Measurements from ENCODE around the gene TMEM63A. TPM values are rescaled to one million over a fixed set of nuclear protein-coding genes. Genes with fewer than 3 reads are reported as not detected.

The TMEM63A gene
- total and polyA plus RNA-seq, 10 of the 15 experiments (the other 5 are each of a cell fraction or from before 2014, with no cell fraction given): 1.3 to 33.5 (median 15.2) TPM

GRCh38 chr1:225851805-225852204 is 30.4 kb downstream of the TMEM63A start (continued):
- peak; percentile 54 for TF ChIP-seq NKRF (conservative IDR thresholded peaks at IDR 0.05)
- TF ChIP-seq SKIL (IDR thresholded peaks at IDR 0.05; ENCODE audit: low read depth, poor library complexity, severe bottlenecking): peak; percentile 30

- H3K4me3 ChIP-seq: no peak overlapping the region
- no peaks in the 10 kb centered on the region for H3K79me2 ChIP-seq (ENCODE audit: control insufficient read depth, insufficient read depth, low read length)
- ATAC-seq: no peak
- ChIA-PET CTCF (interaction anchor here (0.7 to 1.9 kb wide), 4 partner anchors 32 to 73 kb away, joined by 3 to 5 read pairs (median 4); partner anchors contain the start of genes SRP9 and TMEM63A), RAD21 (ENCODE audit: unreplicated experiment) (interaction anchor here (1.6 to 2.9 kb wide), 2 partner anchors 32 to 72 kb away, joined by 3 to 13 read pairs; partner anchors contain the start of gene TMEM63A), POLR2A (interaction anchor here (0.5 kb wide), 1 partner anchor 8 kb away, joined by 3 read pairs; no protein-coding TSS in a partner anchor), SMC1A (ENCODE audit: uncharacterized antibody, unreplicated experiment) (interaction anchor here (0.6 to 3.2 kb wide), 4 partner anchors 32 to 336 kb away, joined by 3 to 9 read pairs (median 6); partner anchors contain the start of genes SRP9 and TMEM63A)
- H3K4me1 ChIP-seq (ENCODE audit: control insufficient read depth, insufficient read depth, low read length): peaks cover 53% of the 10 kb centered on the region
- no TSS peak for BruUV-seq (replicated peaks)
- no peaks in the 10 kb centered on the region for H4K20me1 ChIP-seq (ENCODE audit: control insufficient read depth, insufficient read depth)
- 99% methylated on average over 7 of the region's 7 CpGs for WGBS (ENCODE audit: insufficient coverage, insufficient replicate concordance, low lambda C conversion rate, missing lambda C conversion rate)
- H3K27me3 ChIP-seq (replicated peaks in 1 of 2; ENCODE audit: control insufficient read depth in 2 of 2, insufficient read depth in 2 of 2, low read length in 1 of 2): no peaks in the 10 kb centered on the region
- no peak for TF ChIP-seq TCF12 (IDR thresholded peaks at IDR 0.05; ENCODE audit: low read depth, low read length)
- no peak for TF ChIP-seq ZZZ3 (IDR thresholded peaks at IDR 0.05; ENCODE audit: control insufficient read depth, insufficient read length, low read depth)
- no peak for TF ChIP-seq SMAD5 (IDR thresholded peaks at IDR 0.05; ENCODE audit: low read depth)
- TF ChIP-seq BCL11A (IDR thresholded peaks at IDR 0.05; ENCODE audit: low read depth, low read length): no peak
- TF ChIP-seq ZNF384 (IDR thresholded peaks at IDR 0.05; ENCODE audit: borderline replicate concordance, low read depth, low read length): no peak
- TF ChIP-seq MTA3 (IDR thresholded peaks at IDR 0.05; ENCODE audit: borderline replicate concordance, low read length): no peak
- TF ChIP-seq ZSCAN29 (IDR thresholded peaks at IDR 0.05): no peak
- TF ChIP-seq EGR1 (IDR thresholded peaks at IDR 0.05; ENCODE audit: borderline replicate concordance in 1 of 2, low read depth in 2 of 2, low read length in 2 of 2): no peak
- TF ChIP-seq BRCA1 (IDR thresholded peaks at IDR 0.05; ENCODE audit: low read depth, low read length): no peak
- TF ChIP-seq STAT3 (IDR thresholded peaks at IDR 0.05; ENCODE audit: low read depth, low read length): no peak
- TF ChIP-seq KDM1A (IDR thresholded peaks at IDR 0.05; ENCODE audit: borderline replicate concordance): no peak
- no peak for TF ChIP-seq IKZF2 (IDR thresholded peaks at IDR 0.05)
- no peak for TF ChIP-seq WRNIP1 (IDR thresholded peaks at IDR 0.05; ENCODE audit: borderline replicate concordance, low read depth, low read length)
- TF ChIP-seq CHD1 (IDR thresholded peaks at IDR 0.05; ENCODE audit: low read depth, low read length): no peak
- no peak for TF ChIP-seq EZH2 (IDR thresholded peaks at IDR 0.05; ENCODE audit: borderline replicate concordance, control insufficient read depth, low read depth, low read length)
- TF ChIP-seq POLR2A (IDR thresholded peaks at IDR 0.05; ENCODE audit: low read depth, low read length): no peak
- no peak for TF ChIP-seq POLR2AphosphoS5 (IDR thresholded peaks at IDR 0.05; ENCODE audit: low read length)
- no peak overlapping the region for H3K9ac ChIP-seq (ENCODE audit: control insufficient read depth, insufficient read depth, low read length)
- no peak overlapping the region for H3K27ac ChIP-seq (ENCODE audit: control insufficient read depth, insufficient read depth)
- H2AFZ ChIP-seq (ENCODE audit: control insufficient read depth, low read depth, low read length): no peak overlapping the region
- no peak overlapping the region for H3K4me2 ChIP-seq (ENCODE audit: control insufficient read depth, insufficient read depth)
- no peak for FAIRE-seq
- no peaks in the 10 kb centered on the region for H3K9me3 ChIP-seq (replicated peaks; ENCODE audit: control insufficient read depth, insufficient read depth, low read length)
- intact Hi-C loops (cut with micrococcal nuclease; ENCODE audit: unreplicated experiment) (loop anchor here (5.0 kb wide), 1 partner anchor 62 kb away; no protein-coding TSS in a partner anchor), in situ Hi-C loops (cut with MboI) (no loop called here)
- DNase-seq (ENCODE audit: low read depth, low spot score): no peak
- H3K36me3 ChIP-seq (ENCODE audit: control insufficient read depth in 2 of 2, insufficient read depth in 2 of 2, low read length in 1 of 2): peaks cover 2 to 21% of the 10 kb centered on the region in 2 experiments; a peak in 3 of 4 replicates
Measured at GRCh38 chr1:225850370-225850769, 31.8 kb downstream of the TMEM63A start.
